Fibroblast of skin of right biceps (primary cell): ENCODE measurements around the gene MIS18A.
A peak's percentile ranks its signal among the peaks of the same experiment; 100 is the strongest.
"Not testable (repeated sequence)": the region's sequence is repeated elsewhere in the genome, so short reads cannot be mapped to it uniquely, and the experiment has no call there.

Source experiments
- DNase-seq: peaks from one replicate; pipeline ENCODE4 v3.0.0-alpha.2; 2013

MIS18A gene

GRCh38 chr21:32278518-32279376 is at the start of gene MIS18A:
Gene MIS18A, minus strand, starts transcription at chr21:32279049. Its CDS starts 35 bp downstream, at chr21:32279014.
- peak; percentile 94 for DNase-seq

- peak; percentile 77 for DNase-seq
Observed at GRCh38 chr21:32328595-32328994, 49.7 kb upstream of the MIS18A start.

- DNase-seq: no peak
Observed at GRCh38 chr21:32325706-32326105, 46.9 kb upstream of the MIS18A start.

- DNase-seq: no peak
Observed at GRCh38 chr21:32322676-32323075, 43.8 kb upstream of the MIS18A start.

GRCh38 chr21:32322103-32322502 is 43.3 kb upstream of the MIS18A start:
- DNase-seq: no peak

- no peak for DNase-seq
Observed at GRCh38 chr21:32321480-32321879, 42.6 kb upstream of the MIS18A start.

GRCh38 chr21:32320726-32321125 is 41.9 kb upstream of the MIS18A start:
- no peak for DNase-seq

GRCh38 chr21:32320059-32320458 is 41.2 kb upstream of the MIS18A start:
- no peak for DNase-seq

GRCh38 chr21:32319012-32319411 is 40.2 kb upstream of the MIS18A start:
- DNase-seq: no peak

GRCh38 chr21:32317726-32318125 is 38.9 kb upstream of the MIS18A start:
- DNase-seq: no peak

GRCh38 chr21:32316361-32317215 is 37.7 kb upstream of the MIS18A start:
- no peak for DNase-seq

- no peak for DNase-seq
Observed at GRCh38 chr21:32315511-32316281, 36.8 kb upstream of the MIS18A start.

- DNase-seq: no peak
Observed at GRCh38 chr21:32314806-32315205, 36.0 kb upstream of the MIS18A start.

- DNase-seq: no peak
Observed at GRCh38 chr21:32312976-32313375, 34.1 kb upstream of the MIS18A start.

GRCh38 chr21:32312326-32312725 is 33.5 kb upstream of the MIS18A start:
- DNase-seq: no peak

- no peak for DNase-seq
Observed at GRCh38 chr21:32311621-32312020, 32.8 kb upstream of the MIS18A start.

GRCh38 chr21:32310976-32311375 is 32.1 kb upstream of the MIS18A start:
- DNase-seq: not testable (repeated sequence)

- no peak for DNase-seq
Observed at GRCh38 chr21:32309906-32310460, 31.1 kb upstream of the MIS18A start.

- no peak for DNase-seq
Observed at GRCh38 chr21:32308696-32309095, 29.8 kb upstream of the MIS18A start.

GRCh38 chr21:32307706-32308105 is 28.9 kb upstream of the MIS18A start:
- peak; percentile 36 for DNase-seq

- peak; percentile 15 for DNase-seq
Observed at GRCh38 chr21:32306021-32306780, 27.4 kb upstream of the MIS18A start.

- no peak for DNase-seq
Observed at GRCh38 chr21:32304998-32305397, 26.1 kb upstream of the MIS18A start.
